Adrenal gland (tissue), 12 donors: ENCODE measurements around the gene HOXD10. TPM values are rescaled to one million over a fixed set of nuclear protein-coding genes. Genes with fewer than 3 reads are reported as not detected.

Source experiments
- DNase-seq, 7 donors: peaks; one replicate each; pipeline ENCODE4 v3.0.0-alpha.2; 2019 to 2020
- H3K27ac ChIP-seq, 5 donors: fragments of 200-600 bp; sonication (generic) in 4 of 5; 1 replicate in 3 of 5; 2 replicates in 2 of 5; pipeline versions ENCODE4 v1.5.1 to v1.8.0; 2016 to 2020; ENCODE audit warnings: mild to moderate bottlenecking in 1 of 5
- H3K27me3 ChIP-seq: fragments of 200-600 bp; 2 replicates; pipeline ENCODE4 v1.8.0; 2021
- H3K36me3 ChIP-seq, 2 donors: fragments of 200-600 bp; replicated peaks in 1 of 2; 1 replicate in 1 of 2; 2 replicates in 1 of 2; pipeline versions ENCODE4 v1.5.1 to v1.8.0; 2018 to 2022
- H3K4me1 ChIP-seq, 2 donors: fragments of 200-600 bp; replicated peaks in 1 of 2; 1 replicate in 1 of 2; 2 replicates in 1 of 2; pipeline versions ENCODE4 v1.5.1 to v1.8.0; 2018 to 2021
- H3K4me3 ChIP-seq, 4 donors: fragments of 200-600 bp; sonication (generic) in 3 of 4; one replicate each; pipeline ENCODE4 v1.5.1; 2016 to 2018
- H3K9me3 ChIP-seq, 3 donors: fragments of 200-600 bp; sonication (generic) in 1 of 3; replicated peaks in 1 of 3; 1 replicate in 2 of 3; 2 replicates in 1 of 3; pipeline versions ENCODE4 v1.5.1 to v1.8.0; 2016 to 2021
- POLR2A ChIP-seq, 2 donors: fragments of 450-650 bp; IDR thresholded peaks; one replicate each; pipeline ENCODE4 v1.6.1; 2017; ENCODE audit warnings: antibody characterized with exemption in 2 of 2, mild to moderate bottlenecking in 2 of 2, moderate library complexity in 1 of 2
- WGBS, 4 donors: extraction: QIAGEN DNeasy Blood & Tissue Kit in 2 of 4; methylation state at CpG; one replicate each; pipeline versions ENCODE4 v1.1.5 to v1.1.7; 2013 to 2017; 5-methylcytosine and 5-hydroxymethylcytosine counted together
- intact Hi-C, 2 donors: fragments of 100-400 bp; cut with DNase I; formaldehyde crosslinking; loops; one replicate each; pipeline versions ENCODE4 v1.14.1 to v1.15.0; 2022 to 2023
- polyA plus RNA-seq, 3 donors: library from polyadenylated mRNA; stranded (reverse); fragments of 200-250 nt in 2 of 3; fragments of 350-450 nt in 1 of 3; fragmentation: Illumina TruSeq in 1 of 3; extraction: RNeasy Lipid Tissue Mini Kit (QIAGEN cat#74804) in 1 of 3; gene quantifications; one replicate each; pipeline ENCODE4 v1.2.3, GENCODE V29; 2013 to 2014
- total RNA-seq, 9 donors: library from RNA; depleted of rRNA in 4 of 9; stranded (reverse); fragments of >200 nt in 4 of 9; fragments of 120-200 nt in 1 of 9; fragmentation: NEBNext Ultra II Directional in 1 of 9; extraction: Animal tissue kit (Norgen Biotek cat#: 25700) in 1 of 9; gene quantifications; one replicate each; pipeline versions ENCODE4 v1.1.0 to v1.2.4, GENCODE V29; 2013 to 2023
- TF ChIP-seq, protein P1 (sequence below), 6 experiments: fragments of 450-650 bp in 4 of 6; fragments of 200-600 bp in 2 of 6; sonication (generic) in 1 of 6; IDR thresholded peaks; 1 replicate in 5 of 6; 2 replicates in 1 of 6; pipeline versions ENCODE4 v1.5.1 to v1.8.0; 2016 to 2021; ENCODE audit warnings: antibody characterized with exemption in 6 of 6, mild to moderate bottlenecking in 2 of 6, moderate library complexity in 1 of 6
- donor health status: healthy with polysubstance abuse.
- donor health status: Bipolar disorder and iron deficiency.
- donor health status: DM: yes; HTN: yes; CAD: no.
- donor health status: DM: no; HTN: no; CAD: no.
- donor health status: DM: no; HTN: no; CAD: no.
- donor health status: DM: yes; HTN: yes; CAD: no.

HOXD10 gene
- total and polyA plus RNA-seq, 12 donors = 0.11 to 0.33 (median 0.18) TPM; not detected in 8

DNA sequence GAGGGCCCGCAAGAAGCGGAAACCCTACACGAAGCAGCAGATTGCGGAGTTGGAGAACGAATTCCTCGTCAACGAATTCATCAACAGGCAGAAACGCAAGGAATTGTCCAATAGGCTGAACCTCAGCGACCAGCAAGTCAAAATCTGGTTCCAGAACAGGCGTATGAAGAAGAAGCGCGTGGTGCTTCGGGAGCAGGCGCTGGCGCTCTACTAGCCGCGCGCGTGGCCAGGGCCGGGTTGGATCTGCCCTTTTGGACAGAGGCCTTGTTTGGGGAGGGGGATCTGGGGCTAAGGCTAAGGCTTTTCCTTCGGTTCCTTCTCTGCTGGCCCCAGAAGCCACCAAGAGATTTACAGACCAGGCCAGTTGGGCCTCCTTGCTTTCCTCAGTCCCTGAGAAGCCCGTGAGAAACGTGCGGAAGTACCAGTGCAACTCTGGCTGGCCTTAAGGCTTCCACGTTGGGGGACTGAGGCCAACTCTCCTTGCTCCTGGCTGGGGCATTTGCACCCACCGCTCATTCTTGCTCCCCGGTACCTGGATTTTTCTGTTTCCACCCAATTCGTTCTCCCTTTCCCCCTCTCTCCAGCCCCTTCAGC is 15.9 kb upstream of the HOXD10 start:
- Histone ChIP-seq H3K27me3 (peaks cover 100% of the 10 kb centered on the region), H3K27ac (no peak overlapping the region), H3K9me3 (no peaks in the 10 kb centered on the region), H3K36me3 (no peaks in the 10 kb centered on the region), H3K4me3 (no peak overlapping the region), H3K4me1 (peaks cover 7 to 24% of the 10 kb centered on the region in 2 donors)
- WGBS, 4 donors = 20 to 25% (median 22%) methylated on average over 19 to 28 of the region's 28 CpGs
- TF ChIP-seq POLR2A (IDR thresholded peaks at IDR 0.05) = no peak
- DNase-seq = no peak
- intact Hi-C loops = no loop called here

DNA sequence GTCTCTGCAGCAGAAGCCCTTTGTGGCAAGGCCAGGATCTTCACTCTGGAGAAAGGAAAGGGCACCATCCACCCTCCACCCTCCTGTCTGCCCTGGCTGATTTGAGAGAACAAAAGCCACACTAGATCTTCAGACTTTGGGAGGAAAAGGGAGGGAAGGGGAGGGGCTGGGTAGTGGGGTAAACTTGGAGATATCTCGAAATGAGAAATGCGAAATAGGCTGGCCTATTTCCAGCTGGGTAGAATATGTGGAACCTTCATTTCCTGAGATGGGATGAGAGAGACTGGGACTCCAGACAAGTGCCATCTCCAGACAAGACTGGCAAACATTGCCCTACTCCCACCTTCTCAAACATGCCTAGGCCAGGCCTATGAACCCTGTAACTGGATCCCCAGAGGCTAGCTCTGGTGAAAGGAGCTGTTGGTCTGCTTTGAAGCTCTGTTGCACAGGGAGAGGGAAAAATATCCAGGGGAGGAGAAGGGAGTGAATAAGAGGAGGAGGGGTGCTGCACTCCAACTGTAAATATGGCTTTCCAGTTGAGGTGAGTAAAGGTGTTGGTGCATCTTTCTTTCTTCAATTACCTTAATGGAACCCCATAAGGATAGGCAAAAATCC is 15.3 kb upstream of the HOXD10 start:
- no peak for TF ChIP-seq POLR2A (IDR thresholded peaks at IDR 0.05)
- TF ChIP-seq, protein P1, sequence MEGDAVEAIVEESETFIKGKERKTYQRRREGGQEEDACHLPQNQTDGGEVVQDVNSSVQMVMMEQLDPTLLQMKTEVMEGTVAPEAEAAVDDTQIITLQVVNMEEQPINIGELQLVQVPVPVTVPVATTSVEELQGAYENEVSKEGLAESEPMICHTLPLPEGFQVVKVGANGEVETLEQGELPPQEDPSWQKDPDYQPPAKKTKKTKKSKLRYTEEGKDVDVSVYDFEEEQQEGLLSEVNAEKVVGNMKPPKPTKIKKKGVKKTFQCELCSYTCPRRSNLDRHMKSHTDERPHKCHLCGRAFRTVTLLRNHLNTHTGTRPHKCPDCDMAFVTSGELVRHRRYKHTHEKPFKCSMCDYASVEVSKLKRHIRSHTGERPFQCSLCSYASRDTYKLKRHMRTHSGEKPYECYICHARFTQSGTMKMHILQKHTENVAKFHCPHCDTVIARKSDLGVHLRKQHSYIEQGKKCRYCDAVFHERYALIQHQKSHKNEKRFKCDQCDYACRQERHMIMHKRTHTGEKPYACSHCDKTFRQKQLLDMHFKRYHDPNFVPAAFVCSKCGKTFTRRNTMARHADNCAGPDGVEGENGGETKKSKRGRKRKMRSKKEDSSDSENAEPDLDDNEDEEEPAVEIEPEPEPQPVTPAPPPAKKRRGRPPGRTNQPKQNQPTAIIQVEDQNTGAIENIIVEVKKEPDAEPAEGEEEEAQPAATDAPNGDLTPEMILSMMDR (IDR thresholded peaks at IDR 0.05) = no peak
- H3K4me1 ChIP-seq = peaks cover 7 to 25% of the 10 kb centered on the region in 2 donors
- WGBS, 4 donors = 26 to 34% (median 30%) methylated on average over 2 of the region's 2 CpGs
- no peaks in the 10 kb centered on the region for H3K9me3 ChIP-seq
- peaks cover 99% of the 10 kb centered on the region for H3K27me3 ChIP-seq
- intact Hi-C loops = no loop called here
- no peak overlapping the region for H3K4me3 ChIP-seq
- H3K27ac ChIP-seq = no peak overlapping the region
- no peak for DNase-seq
- no peaks in the 10 kb centered on the region for H3K36me3 ChIP-seq

DNA sequence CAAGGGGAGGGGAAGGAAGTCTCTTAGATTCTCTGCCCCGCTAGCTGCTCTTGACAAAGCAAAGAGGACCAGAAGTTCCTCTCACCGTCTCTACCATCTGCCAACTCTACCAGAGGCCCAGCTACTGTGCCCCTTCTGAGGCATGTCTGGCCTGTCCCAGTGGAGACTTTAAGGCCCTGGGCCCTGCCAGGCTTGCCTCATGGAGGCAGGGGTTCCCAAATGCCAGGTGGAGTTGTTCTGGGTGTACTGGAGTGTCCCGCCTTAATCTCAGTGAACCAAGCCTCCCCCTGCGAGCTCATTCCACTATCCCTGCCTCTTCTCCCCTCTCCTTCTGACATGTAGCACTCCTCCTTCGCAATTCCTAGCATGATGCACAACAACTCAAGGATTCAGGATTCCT is 14.7 kb upstream of the HOXD10 start:
- Histone ChIP-seq H3K9me3 (no peaks in the 10 kb centered on the region), H3K27me3 (peaks cover 99% of the 10 kb centered on the region), H3K27ac (no peak overlapping the region), H3K4me1 (peaks cover 7 to 25% of the 10 kb centered on the region in 2 donors), H3K4me3 (no peak overlapping the region), H3K36me3 (no peaks in the 10 kb centered on the region)
- intact Hi-C loops = no loop called here
- WGBS, 4 donors = 37 to 50% (median 47%) methylated on average over 5 of the region's 5 CpGs
- TF ChIP-seq, protein P1 (IDR thresholded peaks at IDR 0.05) = no peak
- TF ChIP-seq POLR2A (IDR thresholded peaks at IDR 0.05) = no peak
- no peak for DNase-seq

DNA sequence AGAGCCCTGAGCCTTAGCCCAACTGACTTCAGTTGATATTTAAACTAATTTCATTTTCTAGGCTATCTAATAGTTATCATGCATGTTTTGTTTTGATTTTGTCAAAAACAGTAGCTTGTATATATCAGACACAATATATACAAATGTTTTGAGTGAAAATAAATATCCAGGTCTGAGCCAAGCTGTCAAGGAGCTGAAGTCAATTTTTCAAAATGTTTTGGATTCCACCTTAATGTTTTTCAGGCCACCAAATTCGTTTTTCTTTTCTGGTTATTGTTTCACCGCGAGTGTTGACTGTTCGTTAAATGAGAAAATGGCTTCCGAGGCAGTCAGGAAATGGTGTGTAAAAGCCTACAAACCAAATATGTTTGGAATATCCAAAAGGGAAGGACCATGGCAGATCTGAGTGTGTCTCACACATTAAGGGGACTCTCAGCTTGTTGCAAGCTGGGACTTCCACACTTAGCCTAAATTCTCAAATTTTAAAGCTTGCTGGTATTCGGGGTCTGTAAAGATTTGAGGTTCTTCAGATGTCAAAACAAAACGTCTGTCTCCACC is 14.2 kb upstream of the HOXD10 start:
- Histone ChIP-seq H3K27me3 (peaks cover 98% of the 10 kb centered on the region), H3K4me1 (peaks cover 7 to 23% of the 10 kb centered on the region in 2 donors), H3K27ac (no peak overlapping the region), H3K36me3 (no peaks in the 10 kb centered on the region), H3K4me3 (no peak overlapping the region), H3K9me3 (no peaks in the 10 kb centered on the region)
- TF ChIP-seq, protein P1 (IDR thresholded peaks at IDR 0.05) = no peak
- TF ChIP-seq POLR2A (IDR thresholded peaks at IDR 0.05) = no peak
- WGBS, 4 donors = 15 to 30% (median 27%) methylated on average over 7 of the region's 7 CpGs
- intact Hi-C loops = no loop called here
- DNase-seq = no peak
